KMS-11 (cell line): ENCODE results near the gene AAK1.

Experiments used
- H2AFZ ChIP-seq: fragments of 200-600 bp; sonication (generic); 2 replicates; pipeline ENCODE4 v1.6.1; 2016; ENCODE audit warnings: antibody characterized with exemption, mixed run types, low read depth
- H3K27ac ChIP-seq: fragments of 200-600 bp; sonication (generic); 2 replicates; pipeline ENCODE4 v1.6.1; 2016; ENCODE audit warnings: mild to moderate bottlenecking, mixed run types
- H3K27me3 ChIP-seq: fragments of 200-600 bp; sonication (generic); 2 replicates; pipeline ENCODE4 v1.6.1; 2017; ENCODE audit warnings: mild to moderate bottlenecking, low read depth, mixed run types, moderate library complexity; ENCODE audit not compliant: insufficient read depth
- H3K36me3 ChIP-seq: fragments of 200-600 bp; sonication (generic); 2 replicates; pipeline ENCODE4 v1.6.1; 2017; ENCODE audit warnings: mild to moderate bottlenecking, mixed run types; ENCODE audit not compliant: insufficient read depth
- H3K4me1 ChIP-seq: fragments of 200-600 bp; sonication (generic); 2 replicates; pipeline ENCODE4 v1.6.1; 2016; ENCODE audit warnings: mild to moderate bottlenecking, low read depth, mixed run types; ENCODE audit not compliant: poor library complexity, severe bottlenecking
- H3K4me2 ChIP-seq: fragments of 200-600 bp; sonication (generic); 2 replicates; pipeline ENCODE4 v1.7.0; 2016; ENCODE audit warnings: mild to moderate bottlenecking, mixed run types
- H3K4me3 ChIP-seq: fragments of 200-600 bp; sonication (generic); IDR thresholded peaks from 2 replicates; pipeline ENCODE4 v1.6.1; 2017; ENCODE audit warnings: low read depth, low read length, mixed read lengths; ENCODE audit not compliant: insufficient read depth
- H3K79me2 ChIP-seq: fragments of 200-600 bp; sonication (generic); 2 replicates; pipeline ENCODE4 v1.6.1; 2016; ENCODE audit warnings: low read depth, mixed run types; ENCODE audit not compliant: insufficient read depth
- H3K9ac ChIP-seq: fragments of 200-600 bp; sonication (generic); 2 replicates; pipeline ENCODE4 v1.6.1; 2016; ENCODE audit warnings: mild to moderate bottlenecking, mixed run types
- H4K20me1 ChIP-seq: fragments of 200-600 bp; sonication (generic); 2 replicates; pipeline ENCODE4 v1.6.1; 2016; ENCODE audit warnings: mild to moderate bottlenecking, mixed run types; ENCODE audit not compliant: insufficient read depth
- CTCF ChIP-seq: fragments of 200-600 bp; sonication (generic); conservative IDR thresholded peaks from 2 replicates; pipeline ENCODE4 v1.6.1; 2017; ENCODE audit warnings: low read depth, mild to moderate bottlenecking, antibody characterized with exemption, low read length, moderate library complexity, mixed read lengths

AAK1 gene

GRCh38 chr2:69615969-69616368 is 27.6 kb downstream of the AAK1 start:
- Histone ChIP-seq H3K27ac (peak overlapping the region; percentile 9; the same call in 1 of the 2 replicates), H3K36me3 (no peaks in the 10 kb centered on the region), H3K4me3 (peak overlapping the region; percentile 55), H4K20me1 (no peaks in the 10 kb centered on the region), H3K79me2 (peaks cover 32% of the 10 kb centered on the region; the same call in 1 of the 2 replicates), H3K9ac (no peak overlapping the region), H3K4me2 (peak overlapping the region; percentile 52), H3K27me3 (no peaks in the 10 kb centered on the region), H2AFZ (no peak overlapping the region), H3K4me1 (peaks cover 50% of the 10 kb centered on the region)
- TF ChIP-seq CTCF = no peak

DNA sequence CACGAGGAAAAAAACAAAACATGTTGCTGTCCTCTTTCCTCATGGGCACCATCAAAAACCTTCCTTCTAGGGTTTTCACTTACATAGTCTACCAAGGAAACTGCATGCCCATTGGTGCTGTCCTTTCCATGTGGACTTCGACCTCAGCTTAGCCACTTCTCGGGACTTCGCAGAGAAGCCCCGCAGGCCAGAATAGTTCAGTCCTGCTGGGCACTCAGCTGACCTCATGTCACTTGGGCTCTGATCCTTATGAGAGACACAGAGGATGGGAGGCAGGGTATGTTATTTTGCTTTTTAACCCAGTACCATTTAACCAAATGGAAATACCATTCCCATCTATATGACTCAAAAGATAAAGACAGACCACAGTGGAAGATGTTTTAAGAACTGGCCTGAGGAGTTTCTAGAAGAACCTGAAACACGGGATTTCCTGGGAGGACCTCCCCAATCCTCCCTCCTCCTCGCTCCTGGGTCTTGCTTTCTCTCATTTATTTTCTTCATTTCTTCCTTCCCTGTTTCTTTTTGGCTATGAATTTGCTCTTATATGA is 28.4 kb downstream of the AAK1 start:
- H3K27me3 ChIP-seq = no peaks in the 10 kb centered on the region
- peak overlapping the region; percentile 19 for H3K4me3 ChIP-seq
- H3K79me2 ChIP-seq = peaks cover 41% of the 10 kb centered on the region; the same call in 1 of the 2 replicates
- no peak for TF ChIP-seq CTCF
- no peak overlapping the region for H2AFZ ChIP-seq
- H3K36me3 ChIP-seq = no peaks in the 10 kb centered on the region
- H3K4me1 ChIP-seq = peaks cover 50% of the 10 kb centered on the region
- H3K4me2 ChIP-seq = peak overlapping the region; percentile 52; the same call in 1 of the 2 replicates
- H4K20me1 ChIP-seq = no peaks in the 10 kb centered on the region
- H3K9ac ChIP-seq = no peak overlapping the region
- no peak overlapping the region for H3K27ac ChIP-seq

GRCh38 chr2:69612707-69613106 is 30.8 kb downstream of the AAK1 start:
- Histone ChIP-seq H4K20me1 (no peaks in the 10 kb centered on the region), H3K36me3 (no peaks in the 10 kb centered on the region), H3K27me3 (no peaks in the 10 kb centered on the region), H3K9ac (no peak overlapping the region), H2AFZ (no peak overlapping the region), H3K79me2 (peaks cover 30% of the 10 kb centered on the region; the same call in 1 of the 2 replicates), H3K4me2 (no peak overlapping the region), H3K4me3 (no peak overlapping the region), H3K27ac (no peak overlapping the region), H3K4me1 (peaks cover 38% of the 10 kb centered on the region)
- TF ChIP-seq CTCF = no peak

DNA sequence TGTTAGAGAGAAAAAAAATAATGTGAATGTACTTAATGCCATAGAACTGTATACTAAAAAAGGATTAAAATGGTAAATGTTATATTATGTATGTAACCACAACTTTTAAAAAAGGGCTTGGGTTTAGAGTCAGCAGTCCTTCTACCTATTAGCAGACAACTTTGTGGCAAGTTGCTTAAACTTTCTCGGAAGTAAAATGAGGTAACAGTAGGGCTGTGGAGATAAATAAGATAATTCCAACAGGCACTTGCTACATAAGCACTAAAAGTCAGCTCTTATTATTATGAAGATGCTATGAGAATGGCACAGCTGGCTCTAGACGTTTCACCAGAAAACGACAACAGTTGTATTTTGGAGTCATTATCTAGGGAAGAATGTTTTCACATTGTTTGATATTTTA is 31.3 kb downstream of the AAK1 start:
- no peaks in the 10 kb centered on the region for H4K20me1 ChIP-seq
- H3K36me3 ChIP-seq = no peaks in the 10 kb centered on the region
- peaks cover 33% of the 10 kb centered on the region for H3K4me1 ChIP-seq

More for the DNA sequence above, 31.3 kb downstream of the AAK1 start:
- Histone ChIP-seq H2AFZ (no peak overlapping the region), H3K27ac (no peak overlapping the region), H3K9ac (no peak overlapping the region), H3K4me2 (no peak overlapping the region), H3K79me2 (peaks cover 30% of the 10 kb centered on the region; the same call in 1 of the 2 replicates), H3K27me3 (no peaks in the 10 kb centered on the region), H3K4me3 (no peak overlapping the region)
- TF ChIP-seq CTCF = no peak
